ENCODE results near the gene ANTXR1. TPM values are rescaled to one million over a fixed set of nuclear protein-coding genes. Genes with fewer than 3 reads are reported as not detected.

The ANTXR1 gene
- total RNA-seq (under 1 TPM in 4 of 5 donors, not detected in 1; 0.19 to 0.79 (median 0.63) TPM), total RNA-seq (0 to 0.16 (median 0) reads per million in 29 experiments)
- total RNA-seq (2013) = 0.13 TPM

- Mint-ChIP-seq H3K4me1 (peaks cover 10 to 16% (median 14%) of the 10 kb centered on the region in 3 donors), H3K9me3 (no peaks in the 10 kb centered on the region), H3K27me3 (peaks cover 26 to 53% of the 10 kb centered on the region in 2 donors), H3K36me3 (no peaks in the 10 kb centered on the region), H3K4me3 (peak within 1 kb of the TSS; percentile 59 to 80 (median 78)), H3K27ac (peak within 1 kb of the TSS in 1 of 2 donors; percentile 55)
- DNase-seq (peak in 12 of 35 experiments; percentile 3 to 23 (median 8)), ATAC-seq (replicated peaks in 1 of 4) (peak; percentile 36 to 62 (median 57))
- Histone ChIP-seq H3K4me1 (ENCODE audit: control insufficient read depth in 1 of 2, extremely low read depth in 1 of 2, insufficient read depth in 2 of 2, low read length in 2 of 2) (peaks cover 0 to 18% of the 10 kb centered on the region in 2 experiments), H3K9me3 (no peaks in the 10 kb centered on the region), H3K36me3 (ENCODE audit: control insufficient read depth in 2 of 2, extremely low read depth in 1 of 2, insufficient read depth in 1 of 2, low read length in 1 of 2) (no peaks in the 10 kb centered on the region), H3K27me3 (replicated peaks in 1 of 2; ENCODE audit: control insufficient read depth in 2 of 2, extremely low read depth in 1 of 2, insufficient read depth in 2 of 2, low read length in 1 of 2) (peaks cover 13 to 36% of the 10 kb centered on the region in 2 experiments), H3K27ac (ENCODE audit: low read length) (no peak within 1 kb of the TSS), H3K4me3 (ENCODE audit: control insufficient read depth in 1 of 2, extremely low read depth in 1 of 2, low read length in 1 of 2) (peak within 1 kb of the TSS; percentile 57 to 91)
- WGBS (ENCODE audit: insufficient coverage) = under 1% methylated on average over 56 of the region's 63 CpGs
- POLR2A ChIA-PET = no interaction called here
- CTCF ChIA-PET = interaction anchor here (0.5 to 0.7 kb wide), 5 partner anchors 47 to 555 kb away, joined by 3 to 7 read pairs (median 5); no protein-coding TSS in a partner anchor
Measured at GRCh38 chr2:69013142-69013839, at the start of gene ANTXR1. TSS of gene ANTXR1 (plus strand) at chr2:69013179. CDS start at chr2:69013500, 321 bp downstream.

- POLR2A ChIA-PET = no interaction called here
- Mint-ChIP-seq H3K4me1 (no peaks in the 10 kb centered on the region), H3K4me3 (no peak overlapping the region), H3K36me3 (no peaks in the 10 kb centered on the region), H3K9me3 (no peaks in the 10 kb centered on the region), H3K27ac (no peak overlapping the region), H3K27me3 (peaks cover 8 to 24% of the 10 kb centered on the region in 2 donors)
- Histone ChIP-seq H3K4me1 (ENCODE audit: control insufficient read depth in 1 of 2, extremely low read depth in 1 of 2, insufficient read depth in 2 of 2, low read length in 2 of 2) (no peaks in the 10 kb centered on the region), H3K9me3 (no peaks in the 10 kb centered on the region), H3K36me3 (ENCODE audit: control insufficient read depth in 2 of 2, extremely low read depth in 1 of 2, insufficient read depth in 1 of 2, low read length in 1 of 2) (no peaks in the 10 kb centered on the region), H3K27me3 (replicated peaks in 1 of 2; ENCODE audit: control insufficient read depth in 2 of 2, extremely low read depth in 1 of 2, insufficient read depth in 2 of 2, low read length in 1 of 2) (peaks cover 0 to 9% of the 10 kb centered on the region in 2 experiments), H3K27ac (ENCODE audit: low read length) (no peak overlapping the region), H3K4me3 (ENCODE audit: control insufficient read depth in 1 of 2, extremely low read depth in 1 of 2, low read length in 1 of 2) (no peak overlapping the region)
- CTCF ChIA-PET = no interaction called here
- DNase-seq (no peak), ATAC-seq (replicated peaks in 1 of 4) (no peak)
Measured at GRCh38 chr2:68964282-68964681, 48.7 kb upstream of the ANTXR1 start.

GRCh38 chr2:68968221-68968620 is 44.8 kb upstream of the ANTXR1 start:
- Histone ChIP-seq H3K27me3 (replicated peaks in 1 of 2; ENCODE audit: control insufficient read depth in 2 of 2, extremely low read depth in 1 of 2, insufficient read depth in 2 of 2, low read length in 1 of 2) (peaks cover 0 to 5% of the 10 kb centered on the region in 2 experiments), H3K9me3 (no peaks in the 10 kb centered on the region), H3K4me1 (ENCODE audit: control insufficient read depth in 1 of 2, extremely low read depth in 1 of 2, insufficient read depth in 2 of 2, low read length in 2 of 2) (no peaks in the 10 kb centered on the region), H3K27ac (ENCODE audit: low read length) (no peak overlapping the region), H3K36me3 (ENCODE audit: control insufficient read depth in 2 of 2, extremely low read depth in 1 of 2, insufficient read depth in 1 of 2, low read length in 1 of 2) (no peaks in the 10 kb centered on the region), H3K4me3 (ENCODE audit: control insufficient read depth in 1 of 2, extremely low read depth in 1 of 2, low read length in 1 of 2) (no peak overlapping the region)
- Mint-ChIP-seq H3K36me3 (no peaks in the 10 kb centered on the region), H3K4me3 (no peak overlapping the region), H3K4me1 (no peaks in the 10 kb centered on the region), H3K9me3 (no peaks in the 10 kb centered on the region), H3K27ac (no peak overlapping the region), H3K27me3 (peaks cover 3 to 14% of the 10 kb centered on the region in 2 donors)
- DNase-seq (no peak), ATAC-seq (replicated peaks in 1 of 4) (no peak)
- no CpG with 5 or more reads among the region's 1 CpG for WGBS (ENCODE audit: insufficient coverage)
- POLR2A ChIA-PET = no interaction called here
- CTCF ChIA-PET = no interaction called here

- CTCF ChIA-PET = no interaction called here
- 65% methylated on average over 4 of the region's 8 CpGs for WGBS (ENCODE audit: insufficient coverage)
- no peaks in the 10 kb centered on the region for H3K36me3 Mint-ChIP-seq
- H3K27me3 Mint-ChIP-seq = peaks cover 5% of the 10 kb centered on the region in 2 donors
- no peak for DNase-seq
- no peaks in the 10 kb centered on the region for H3K9me3 ChIP-seq
- no peaks in the 10 kb centered on the region for H3K9me3 Mint-ChIP-seq
- POLR2A ChIA-PET = no interaction called here
- H3K4me1 ChIP-seq (ENCODE audit: control insufficient read depth in 1 of 2, extremely low read depth in 1 of 2, insufficient read depth in 2 of 2, low read length in 2 of 2) = no peaks in the 10 kb centered on the region
- no peaks in the 10 kb centered on the region for H3K4me1 Mint-ChIP-seq
- H3K27ac Mint-ChIP-seq = no peak overlapping the region
- no peak for ATAC-seq (replicated peaks in 1 of 4)
- H3K4me3 Mint-ChIP-seq = no peak overlapping the region
- no peaks in the 10 kb centered on the region for H3K36me3 ChIP-seq (ENCODE audit: control insufficient read depth in 2 of 2, extremely low read depth in 1 of 2, insufficient read depth in 1 of 2, low read length in 1 of 2)
- no peak overlapping the region for H3K27ac ChIP-seq (ENCODE audit: low read length)
- no peak overlapping the region for H3K4me3 ChIP-seq (ENCODE audit: control insufficient read depth in 1 of 2, extremely low read depth in 1 of 2, low read length in 1 of 2)
- H3K27me3 ChIP-seq (replicated peaks in 1 of 2; ENCODE audit: control insufficient read depth in 2 of 2, extremely low read depth in 1 of 2, insufficient read depth in 2 of 2, low read length in 1 of 2) = peaks cover 0 to 5% of the 10 kb centered on the region in 2 experiments
Measured at GRCh38 chr2:68969736-68970490, 43.1 kb upstream of the ANTXR1 start.

- no peak overlapping the region for H3K27ac ChIP-seq (ENCODE audit: low read length)
- H3K4me3 ChIP-seq (ENCODE audit: control insufficient read depth in 1 of 2, extremely low read depth in 1 of 2, low read length in 1 of 2) = no peak overlapping the region
- POLR2A ChIA-PET = no interaction called here
- Mint-ChIP-seq H3K9me3 (no peaks in the 10 kb centered on the region), H3K27me3 (peaks cover 5 to 10% of the 10 kb centered on the region in 2 donors), H3K27ac (no peak overlapping the region), H3K36me3 (no peaks in the 10 kb centered on the region), H3K4me1 (no peaks in the 10 kb centered on the region), H3K4me3 (no peak overlapping the region)
- no peaks in the 10 kb centered on the region for H3K9me3 ChIP-seq
- H3K4me1 ChIP-seq (ENCODE audit: control insufficient read depth in 1 of 2, extremely low read depth in 1 of 2, insufficient read depth in 2 of 2, low read length in 2 of 2) = no peaks in the 10 kb centered on the region
- peaks cover 0 to 3% of the 10 kb centered on the region in 2 experiments for H3K27me3 ChIP-seq (replicated peaks in 1 of 2; ENCODE audit: control insufficient read depth in 2 of 2, extremely low read depth in 1 of 2, insufficient read depth in 2 of 2, low read length in 1 of 2)
- 88% methylated on average over 3 of the region's 8 CpGs for WGBS (ENCODE audit: insufficient coverage)
- DNase-seq (no peak), ATAC-seq (replicated peaks in 1 of 4) (no peak)
- CTCF ChIA-PET = no interaction called here
- no peaks in the 10 kb centered on the region for H3K36me3 ChIP-seq (ENCODE audit: control insufficient read depth in 2 of 2, extremely low read depth in 1 of 2, insufficient read depth in 1 of 2, low read length in 1 of 2)
Measured at GRCh38 chr2:68970566-68971265, 42.3 kb upstream of the ANTXR1 start.

- Histone ChIP-seq H3K36me3 (ENCODE audit: control insufficient read depth in 2 of 2, extremely low read depth in 1 of 2, insufficient read depth in 1 of 2, low read length in 1 of 2) (no peaks in the 10 kb centered on the region), H3K27me3 (replicated peaks in 1 of 2; ENCODE audit: control insufficient read depth in 2 of 2, extremely low read depth in 1 of 2, insufficient read depth in 2 of 2, low read length in 1 of 2) (peaks cover 0 to 3% of the 10 kb centered on the region in 2 experiments), H3K27ac (ENCODE audit: low read length) (no peak overlapping the region), H3K4me1 (ENCODE audit: control insufficient read depth in 1 of 2, extremely low read depth in 1 of 2, insufficient read depth in 2 of 2, low read length in 2 of 2) (no peaks in the 10 kb centered on the region), H3K4me3 (ENCODE audit: control insufficient read depth in 1 of 2, extremely low read depth in 1 of 2, low read length in 1 of 2) (no peak overlapping the region), H3K9me3 (no peaks in the 10 kb centered on the region)
- ChIA-PET POLR2A (no interaction called here), CTCF (no interaction called here)
- H3K27ac Mint-ChIP-seq = no peak overlapping the region
- WGBS (ENCODE audit: insufficient coverage) = 40% methylated on average over 1 of the region's 5 CpGs
- ATAC-seq (replicated peaks in 1 of 4) (no peak), DNase-seq (no peak)
- no peak overlapping the region for H3K4me3 Mint-ChIP-seq
- H3K4me1 Mint-ChIP-seq = no peaks in the 10 kb centered on the region
- H3K9me3 Mint-ChIP-seq = no peaks in the 10 kb centered on the region
- no peaks in the 10 kb centered on the region for H3K36me3 Mint-ChIP-seq
- H3K27me3 Mint-ChIP-seq = peaks cover 6 to 10% of the 10 kb centered on the region in 2 donors
Measured at GRCh38 chr2:68971591-68972231, 41.3 kb upstream of the ANTXR1 start.

Data from T-cell (primary cell).